Measurements from ENCODE around the gene CDK6. TPM values are rescaled to one million over a fixed set of nuclear protein-coding genes. Genes with fewer than 3 reads are reported as not detected.

Gene CDK6
- total RNA-seq, 1 experiment from 2014 or later: 175 TPM

DNA sequence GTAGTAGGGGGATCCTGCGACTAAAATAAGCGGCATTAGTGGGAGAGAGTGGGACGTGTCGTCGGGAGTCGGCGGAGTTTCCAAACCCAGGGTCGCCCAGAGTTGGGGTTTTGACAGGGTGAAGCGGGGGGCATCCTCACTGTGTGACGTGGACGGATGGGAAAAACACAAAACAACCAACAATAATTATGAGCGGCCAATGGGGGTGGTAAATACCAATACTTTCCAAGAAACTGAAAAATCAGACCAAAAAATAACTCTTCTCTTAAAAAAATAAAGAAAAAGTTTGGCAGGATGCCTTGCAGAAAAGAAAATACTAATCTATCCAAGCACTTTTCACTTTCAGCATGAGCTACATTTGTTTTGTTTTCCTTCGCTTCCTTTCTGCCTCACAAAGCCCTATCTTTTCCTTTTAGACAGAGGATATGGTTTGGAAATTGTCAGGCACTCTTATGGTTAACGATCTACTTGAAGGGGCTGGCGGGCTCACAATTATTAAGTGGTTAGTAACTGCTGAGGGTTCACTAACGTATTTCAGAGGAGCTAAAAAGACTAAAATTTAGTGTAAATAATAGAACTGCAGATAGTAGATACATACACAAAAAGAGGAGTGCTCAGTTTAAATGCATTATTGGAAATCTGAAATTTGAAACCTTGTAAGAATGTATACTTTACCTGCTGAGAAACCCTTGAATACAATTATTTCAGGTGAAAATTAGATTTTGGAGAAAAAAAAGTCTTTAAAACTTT is 802 bp upstream of the CDK6 start:
- peak in 1 of 2 experiments; percentile 21 for DNase-seq
- intact Hi-C loops (cut with micrococcal nuclease; ENCODE audit: unreplicated experiment): loop anchor here (5.0 kb wide), 1 partner anchor 390 kb away; the partner anchor contains the start of gene HEPACAM2
- Mint-ChIP-seq H3K27ac (ENCODE audit: unreplicated experiment) (peak overlapping the region; percentile 77), H3K27me3 (ENCODE audit: insufficient read depth, unreplicated experiment) (no peaks in the 10 kb centered on the region), H3K36me3 (ENCODE audit: insufficient read depth, unreplicated experiment) (peaks cover 42% of the 10 kb centered on the region), H3K4me3 (ENCODE audit: unreplicated experiment) (peak overlapping the region; percentile 86), H3K4me1 (ENCODE audit: low read depth, unreplicated experiment) (peaks cover 6% of the 10 kb centered on the region), H3K9me3 (ENCODE audit: unreplicated experiment) (no peaks in the 10 kb centered on the region)
- Histone ChIP-seq H3K36me3 (ENCODE audit: control insufficient read depth, insufficient read depth, low read length) (no peaks in the 10 kb centered on the region), H3K9me3 (no peaks in the 10 kb centered on the region), H3K27me3 (replicated peaks; ENCODE audit: control insufficient read depth, insufficient read depth, low read length) (no peaks in the 10 kb centered on the region), H3K4me1 (no peaks in the 10 kb centered on the region), H3K4me3 (ENCODE audit: low read depth, low read length) (peak overlapping the region; percentile 79)
- ChIA-PET CTCF (interaction anchor here (0.6 to 1.6 kb wide), 5 partner anchors 16 to 390 kb away, joined by 4 to 12 read pairs (median 8); partner anchors contain the start of gene GATAD1), POLR2A (interaction anchor here (0.6 kb wide), 1 partner anchor 98 kb away, joined by 15 read pairs; no protein-coding TSS in a partner anchor)
- BruUV-seq (replicated peaks): TSS peak; percentile 25
- TF ChIP-seq, protein P1, sequence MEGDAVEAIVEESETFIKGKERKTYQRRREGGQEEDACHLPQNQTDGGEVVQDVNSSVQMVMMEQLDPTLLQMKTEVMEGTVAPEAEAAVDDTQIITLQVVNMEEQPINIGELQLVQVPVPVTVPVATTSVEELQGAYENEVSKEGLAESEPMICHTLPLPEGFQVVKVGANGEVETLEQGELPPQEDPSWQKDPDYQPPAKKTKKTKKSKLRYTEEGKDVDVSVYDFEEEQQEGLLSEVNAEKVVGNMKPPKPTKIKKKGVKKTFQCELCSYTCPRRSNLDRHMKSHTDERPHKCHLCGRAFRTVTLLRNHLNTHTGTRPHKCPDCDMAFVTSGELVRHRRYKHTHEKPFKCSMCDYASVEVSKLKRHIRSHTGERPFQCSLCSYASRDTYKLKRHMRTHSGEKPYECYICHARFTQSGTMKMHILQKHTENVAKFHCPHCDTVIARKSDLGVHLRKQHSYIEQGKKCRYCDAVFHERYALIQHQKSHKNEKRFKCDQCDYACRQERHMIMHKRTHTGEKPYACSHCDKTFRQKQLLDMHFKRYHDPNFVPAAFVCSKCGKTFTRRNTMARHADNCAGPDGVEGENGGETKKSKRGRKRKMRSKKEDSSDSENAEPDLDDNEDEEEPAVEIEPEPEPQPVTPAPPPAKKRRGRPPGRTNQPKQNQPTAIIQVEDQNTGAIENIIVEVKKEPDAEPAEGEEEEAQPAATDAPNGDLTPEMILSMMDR (IDR thresholded peaks at IDR 0.05; ENCODE audit: insufficient read depth in 1 of 2, low read depth in 1 of 2, low read length in 1 of 2, severe bottlenecking in 1 of 2, unreplicated experiment in 1 of 2): no peak

DNA sequence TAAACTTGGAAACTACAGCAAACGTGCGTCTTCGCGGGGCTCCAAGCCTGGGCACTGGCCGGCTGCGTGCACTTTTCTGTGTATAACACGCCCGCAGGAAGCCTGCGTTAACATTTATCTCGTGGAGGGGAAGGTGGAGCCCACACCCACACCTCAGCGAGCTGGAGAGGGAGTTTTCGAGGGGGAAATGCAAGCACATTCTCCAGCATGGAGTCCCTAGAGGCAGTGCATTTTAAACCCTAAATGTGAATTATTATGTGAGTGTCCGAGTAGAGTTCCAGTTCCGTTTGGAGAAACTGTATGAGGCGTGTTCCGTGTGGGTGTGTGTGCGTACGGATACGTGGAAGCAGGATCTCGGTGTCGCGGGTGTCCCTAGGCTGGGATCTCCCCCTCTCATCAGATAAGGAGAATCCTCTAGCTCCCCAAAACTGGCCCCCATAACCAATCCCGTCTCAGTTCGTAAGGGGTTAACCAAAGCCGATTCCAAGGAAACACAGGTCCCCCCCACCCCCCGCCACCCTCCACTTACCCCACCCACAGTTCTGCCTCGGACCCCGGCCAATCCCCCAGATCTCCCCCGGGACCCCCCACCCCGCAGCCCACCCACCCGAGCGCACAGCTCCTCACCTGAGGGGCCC is 403 bp downstream of the CDK6 start:
- Mint-ChIP-seq H3K36me3 (ENCODE audit: insufficient read depth, unreplicated experiment) (peaks cover 54% of the 10 kb centered on the region), H3K4me1 (ENCODE audit: low read depth, unreplicated experiment) (peaks cover 16% of the 10 kb centered on the region), H3K9me3 (ENCODE audit: unreplicated experiment) (no peaks in the 10 kb centered on the region), H3K27ac (ENCODE audit: unreplicated experiment) (peak overlapping the region; percentile 77), H3K27me3 (ENCODE audit: insufficient read depth, unreplicated experiment) (no peaks in the 10 kb centered on the region), H3K4me3 (ENCODE audit: unreplicated experiment) (peak overlapping the region; percentile 86)
- peak; percentile 25 to 36 for DNase-seq
- Histone ChIP-seq H3K27me3 (replicated peaks; ENCODE audit: control insufficient read depth, insufficient read depth, low read length) (no peaks in the 10 kb centered on the region), H3K9me3 (no peaks in the 10 kb centered on the region), H3K4me1 (peaks cover 10% of the 10 kb centered on the region), H3K36me3 (ENCODE audit: control insufficient read depth, insufficient read depth, low read length) (no peaks in the 10 kb centered on the region), H3K4me3 (ENCODE audit: low read depth, low read length) (peak overlapping the region; percentile 79)
- intact Hi-C loops (cut with micrococcal nuclease; ENCODE audit: unreplicated experiment): loop anchor here (5.0 kb wide), 1 partner anchor 391 kb away; the partner anchor contains the start of gene HEPACAM2
- ChIA-PET POLR2A (interaction anchor here (0.6 kb wide), 2 partner anchors 97 to 98 kb away, joined by 3 to 15 read pairs; no protein-coding TSS in a partner anchor), CTCF (interaction anchor here (0.6 to 1.6 kb wide), 5 partner anchors 18 to 389 kb away, joined by 4 to 12 read pairs (median 8); partner anchors contain the start of gene GATAD1)
- no TSS peak for BruUV-seq (replicated peaks)
- TF ChIP-seq, protein P1 (IDR thresholded peaks at IDR 0.05; ENCODE audit: insufficient read depth in 1 of 2, low read depth in 1 of 2, low read length in 1 of 2, severe bottlenecking in 1 of 2, unreplicated experiment in 1 of 2): no peak

DNA sequence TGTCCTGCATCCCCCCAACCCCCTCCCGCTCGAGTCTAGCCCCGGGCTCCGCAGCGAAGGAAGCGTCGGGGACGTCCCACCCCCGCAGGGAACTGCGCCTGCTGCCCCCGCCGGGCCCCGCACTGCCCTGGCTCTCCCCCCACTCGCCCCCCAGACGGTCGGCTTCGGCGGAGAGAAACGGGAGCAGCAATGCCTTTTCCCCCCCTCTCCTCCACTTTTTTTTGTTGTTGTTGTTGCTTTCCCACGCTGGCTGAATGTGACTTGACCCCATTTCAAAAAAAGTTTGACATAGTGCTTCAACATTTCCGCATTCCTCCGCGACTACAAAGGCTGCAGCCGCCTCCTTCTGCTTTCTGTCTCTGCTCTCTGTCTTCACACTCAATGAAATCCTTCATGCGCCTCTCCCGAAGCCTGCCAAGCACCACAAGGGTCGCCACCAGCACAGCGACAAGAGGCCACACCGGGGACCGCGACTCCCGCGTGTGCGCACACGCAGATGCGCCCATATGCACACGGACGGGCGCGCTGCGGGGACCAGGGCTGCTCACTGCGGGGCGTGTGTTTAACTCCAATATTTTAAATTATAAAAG is 1.0 kb downstream of the CDK6 start:
- ChIA-PET POLR2A (no interaction called here), CTCF (interaction anchor here (1.6 kb wide), 1 partner anchor 45 kb away, joined by 8 read pairs; no protein-coding TSS in a partner anchor)
- intact Hi-C loops (cut with micrococcal nuclease; ENCODE audit: unreplicated experiment): loop anchor here (5.0 kb wide), 1 partner anchor 392 kb away; the partner anchor contains the start of gene HEPACAM2
- H3K4me1 Mint-ChIP-seq (ENCODE audit: low read depth, unreplicated experiment): peaks cover 18% of the 10 kb centered on the region
- H3K9me3 ChIP-seq: no peaks in the 10 kb centered on the region
- peak overlapping the region; percentile 86 for H3K4me3 Mint-ChIP-seq (ENCODE audit: unreplicated experiment)
- no peaks in the 10 kb centered on the region for H3K9me3 Mint-ChIP-seq (ENCODE audit: unreplicated experiment)
- peak overlapping the region; percentile 77 for H3K27ac Mint-ChIP-seq (ENCODE audit: unreplicated experiment)
- TF ChIP-seq, protein P1 (IDR thresholded peaks at IDR 0.05; ENCODE audit: insufficient read depth in 1 of 2, low read depth in 1 of 2, low read length in 1 of 2, severe bottlenecking in 1 of 2, unreplicated experiment in 1 of 2): no peak
- no peaks in the 10 kb centered on the region for H3K36me3 ChIP-seq (ENCODE audit: control insufficient read depth, insufficient read depth, low read length)
- H3K36me3 Mint-ChIP-seq (ENCODE audit: insufficient read depth, unreplicated experiment): peaks cover 61% of the 10 kb centered on the region
- H3K27me3 ChIP-seq (replicated peaks; ENCODE audit: control insufficient read depth, insufficient read depth, low read length): no peaks in the 10 kb centered on the region
- no peaks in the 10 kb centered on the region for H3K27me3 Mint-ChIP-seq (ENCODE audit: insufficient read depth, unreplicated experiment)
- DNase-seq: peak; percentile 83 to 85
- no TSS peak for BruUV-seq (replicated peaks)
- H3K4me3 ChIP-seq (ENCODE audit: low read depth, low read length): peak overlapping the region; percentile 79
- peaks cover 17% of the 10 kb centered on the region for H3K4me1 ChIP-seq
